Endometrial microvascular endothelial cells (primary cell): Measurements from ENCODE around the gene PDE4B. TPM values are rescaled to one million over a fixed set of nuclear protein-coding genes. Genes with fewer than 3 reads are reported as not detected.

ENCODE experiments used
- in situ Hi-C: cut with HindIII; loops from 2 replicates; pipeline ENCODE4 v1.10.0; 2017; ENCODE audit warnings: low sequenced_read_pairs, low pct_unique_long_range_greater_than_20kb; ENCODE audit errors: inconsistent ontology term
- total RNA-seq: library from RNA; depleted of rRNA; stranded (reverse); fragments of >200 nt; gene quantifications from one replicate; pipeline ENCODE4 v1.2.3, GENCODE V29; 2015; ENCODE audit errors: inconsistent ontology term

PDE4B gene
- total RNA-seq, 1 donor from 2014 or later = 21.9 TPM

- in situ Hi-C loops = loop anchor here (25.0 kb wide), 2 partner anchors 94 to 194 kb away; partner anchors contain the start of gene SGIP1
Observed at GRCh38 chr1:66343569-66344325, 551.1 kb downstream of the PDE4B start.

GRCh38 chr1:66346057-66346795 lies 553.5 kb downstream of the PDE4B start:
- in situ Hi-C loops = loop anchor here (25.0 kb wide), 2 partner anchors 91 to 191 kb away; partner anchors contain the start of gene SGIP1

- in situ Hi-C loops = loop anchor here (25.0 kb wide), 2 partner anchors 90 to 190 kb away; partner anchors contain the start of gene SGIP1
Observed at GRCh38 chr1:66346873-66347272, 554.2 kb downstream of the PDE4B start.

- in situ Hi-C loops = loop anchor here (25.0 kb wide), 2 partner anchors 89 to 189 kb away; partner anchors contain the start of gene SGIP1
Observed at GRCh38 chr1:66348776-66349175, 556.1 kb downstream of the PDE4B start.

GRCh38 chr1:66349242-66349641 lies 556.5 kb downstream of the PDE4B start:
- in situ Hi-C loops = loop anchor here (25.0 kb wide), 2 partner anchors 88 to 188 kb away; partner anchors contain the start of gene SGIP1

- in situ Hi-C loops = no loop called here
Observed at GRCh38 chr1:66350001-66350547, 557.4 kb downstream of the PDE4B start.

GRCh38 chr1:66351478-66351877 lies 558.8 kb downstream of the PDE4B start:
- in situ Hi-C loops = no loop called here

GRCh38 chr1:66351913-66352312 lies 559.2 kb downstream of the PDE4B start:
- in situ Hi-C loops = no loop called here

GRCh38 chr1:66352792-66353191 lies 560.1 kb downstream of the PDE4B start:
- in situ Hi-C loops = no loop called here

- in situ Hi-C loops = no loop called here
Observed at GRCh38 chr1:66353257-66353656, 560.6 kb downstream of the PDE4B start.

- in situ Hi-C loops = no loop called here
Observed at GRCh38 chr1:66354311-66355201, 561.9 kb downstream of the PDE4B start.

GRCh38 chr1:66355756-66356155 lies 563.1 kb downstream of the PDE4B start:
- in situ Hi-C loops = no loop called here

GRCh38 chr1:66356605-66357004 lies 563.9 kb downstream of the PDE4B start:
- in situ Hi-C loops = no loop called here

GRCh38 chr1:66357021-66357420 lies 564.3 kb downstream of the PDE4B start:
- in situ Hi-C loops = no loop called here

GRCh38 chr1:66357478-66358197 lies 564.9 kb downstream of the PDE4B start:
- in situ Hi-C loops = no loop called here

- in situ Hi-C loops = no loop called here
Observed at GRCh38 chr1:66359269-66359668, 566.6 kb downstream of the PDE4B start.

GRCh38 chr1:66359815-66360214 lies 567.1 kb downstream of the PDE4B start:
- in situ Hi-C loops = no loop called here

GRCh38 chr1:66360285-66360724 lies 567.6 kb downstream of the PDE4B start:
- in situ Hi-C loops = no loop called here
